Astrocyte of the spinal cord (primary cell): Measurements from ENCODE around the gene HSDL2.
"Not testable (repeated sequence)": the region's sequence is repeated elsewhere in the genome, so short reads cannot be mapped to it uniquely, and the experiment has no call there.

Source experiments
- DNase-seq: peaks from one replicate; pipeline ENCODE4 v3.0.0; 2011; ENCODE audit warnings: low read depth, low spot score
- H3K4me3 ChIP-seq: 2 replicates; pipeline ENCODE4 v1.5.1; 2011; ENCODE audit warnings: low read depth, mild to moderate bottlenecking, low read length, moderate library complexity
- CTCF ChIP-seq: IDR thresholded peaks from 2 replicates; pipeline ENCODE4 v1.5.1; 2012; ENCODE audit warnings: low read depth, mild to moderate bottlenecking, low read length, inconsistent platforms
- in situ Hi-C: cut with HindIII; loops from 2 replicates; pipeline ENCODE4 v1.10.0; 2017; ENCODE audit warnings: low sequenced_read_pairs

Gene HSDL2

GRCh38 chr9:112408819-112409218 lies 28.9 kb downstream of the HSDL2 start:
- H3K4me3 ChIP-seq = no peak overlapping the region
- no peak for TF ChIP-seq CTCF
- DNase-seq = no peak
- in situ Hi-C loops = no loop called here

GRCh38 chr9:112409758-112410157 lies 29.9 kb downstream of the HSDL2 start:
- no peak for TF ChIP-seq CTCF
- in situ Hi-C loops = no loop called here
- no peak overlapping the region for H3K4me3 ChIP-seq
- DNase-seq = no peak

- H3K4me3 ChIP-seq = no peak overlapping the region
- in situ Hi-C loops = no loop called here
- DNase-seq = no peak
- TF ChIP-seq CTCF = no peak
These were observed 31.7 kb downstream of the HSDL2 start for GRCh38 chr9:112411626-112412027.

- DNase-seq, H3K4me3 ChIP-seq, in situ Hi-C loops: not testable (repeated sequence)
These were observed 33.8 kb downstream of the HSDL2 start for GRCh38 chr9:112413728-112414127.

- in situ Hi-C loops = no loop called here
- H3K4me3 ChIP-seq = no peak overlapping the region
- no peak for DNase-seq
- no peak for TF ChIP-seq CTCF
These were observed 40.3 kb downstream of the HSDL2 start for GRCh38 chr9:112420208-112420607.

GRCh38 chr9:112421771-112422222 lies 41.9 kb downstream of the HSDL2 start:
- H3K4me3 ChIP-seq = no peak overlapping the region
- in situ Hi-C loops = no loop called here
- DNase-seq = no peak
- TF ChIP-seq CTCF = no peak

- in situ Hi-C loops = no loop called here
- no peak for DNase-seq
- no peak for TF ChIP-seq CTCF
- H3K4me3 ChIP-seq = no peak overlapping the region
These were observed 42.7 kb downstream of the HSDL2 start for GRCh38 chr9:112422417-112423148.
